Measurements from ENCODE around the gene NDUFAF8. TPM values are rescaled to one million over a fixed set of nuclear protein-coding genes. Genes with fewer than 3 reads are reported as not detected.

NDUFAF8 gene
- total RNA-seq, 6 experiments from 2014 or later = 15.7 to 35.9 (median 23.3) TPM

GRCh38 chr17:81209141-81209540 is 30.0 kb upstream of the NDUFAF8 start:
- ATAC-seq = no peak
- no peaks in the 10 kb centered on the region for H3K9me3 ChIP-seq
- no peak for DNase-seq
- 80% methylated on average over 1 of the region's 16 CpGs for WGBS (ENCODE audit: insufficient coverage, low coverage, low lambda C conversion rate, missing lambda C conversion rate)
- TF ChIP-seq, protein P1, sequence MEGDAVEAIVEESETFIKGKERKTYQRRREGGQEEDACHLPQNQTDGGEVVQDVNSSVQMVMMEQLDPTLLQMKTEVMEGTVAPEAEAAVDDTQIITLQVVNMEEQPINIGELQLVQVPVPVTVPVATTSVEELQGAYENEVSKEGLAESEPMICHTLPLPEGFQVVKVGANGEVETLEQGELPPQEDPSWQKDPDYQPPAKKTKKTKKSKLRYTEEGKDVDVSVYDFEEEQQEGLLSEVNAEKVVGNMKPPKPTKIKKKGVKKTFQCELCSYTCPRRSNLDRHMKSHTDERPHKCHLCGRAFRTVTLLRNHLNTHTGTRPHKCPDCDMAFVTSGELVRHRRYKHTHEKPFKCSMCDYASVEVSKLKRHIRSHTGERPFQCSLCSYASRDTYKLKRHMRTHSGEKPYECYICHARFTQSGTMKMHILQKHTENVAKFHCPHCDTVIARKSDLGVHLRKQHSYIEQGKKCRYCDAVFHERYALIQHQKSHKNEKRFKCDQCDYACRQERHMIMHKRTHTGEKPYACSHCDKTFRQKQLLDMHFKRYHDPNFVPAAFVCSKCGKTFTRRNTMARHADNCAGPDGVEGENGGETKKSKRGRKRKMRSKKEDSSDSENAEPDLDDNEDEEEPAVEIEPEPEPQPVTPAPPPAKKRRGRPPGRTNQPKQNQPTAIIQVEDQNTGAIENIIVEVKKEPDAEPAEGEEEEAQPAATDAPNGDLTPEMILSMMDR (IDR thresholded peaks at IDR 0.05) = no peak
- TF ChIP-seq POLR2A (IDR thresholded peaks at IDR 0.05) = no peak
- H3K27me3 ChIP-seq = no peaks in the 10 kb centered on the region
- H3K36me3 ChIP-seq = no peaks in the 10 kb centered on the region
- no peak overlapping the region for H3K4me3 ChIP-seq
- H3K4me1 ChIP-seq = no peaks in the 10 kb centered on the region
- H3K27ac ChIP-seq = no peak overlapping the region
- intact Hi-C loops (cut with DNase I) = no loop called here

- H3K4me1 ChIP-seq = no peaks in the 10 kb centered on the region
- TF ChIP-seq POLR2A (IDR thresholded peaks at IDR 0.05) = no peak
- TF ChIP-seq, protein P1 (IDR thresholded peaks at IDR 0.05) = no peak
- no peak for ATAC-seq
- H3K4me3 ChIP-seq = no peak overlapping the region
- 68% methylated on average over 10 of the region's 10 CpGs for WGBS (ENCODE audit: insufficient coverage, low coverage, low lambda C conversion rate, missing lambda C conversion rate)
- H3K27me3 ChIP-seq = no peaks in the 10 kb centered on the region
- no peak overlapping the region for H3K27ac ChIP-seq
- no peaks in the 10 kb centered on the region for H3K36me3 ChIP-seq
- no peak for DNase-seq
- no peaks in the 10 kb centered on the region for H3K9me3 ChIP-seq
- intact Hi-C loops (cut with DNase I) = no loop called here
Measured at GRCh38 chr17:81210466-81210865, 28.7 kb upstream of the NDUFAF8 start.

DNA sequence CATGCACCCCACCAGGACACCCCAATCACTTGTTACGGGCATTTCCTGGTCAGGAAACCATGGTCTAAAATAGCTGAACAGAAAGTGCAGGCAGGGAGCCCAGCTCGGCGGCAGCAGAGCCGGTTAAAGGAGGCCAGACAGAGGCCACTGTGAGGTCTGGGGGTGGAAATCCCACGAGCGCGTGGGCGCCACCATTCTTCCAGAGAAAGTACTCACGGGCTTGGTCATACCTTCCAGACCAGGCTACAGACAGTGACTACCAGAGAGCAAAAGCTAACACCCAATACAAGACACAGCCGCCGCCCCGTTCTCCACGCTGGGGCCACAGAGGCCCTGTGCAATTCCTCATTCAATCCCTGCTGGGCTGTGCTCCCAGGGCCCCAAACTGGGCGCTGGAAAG is 28.2 kb upstream of the NDUFAF8 start:
- H3K36me3 ChIP-seq = no peaks in the 10 kb centered on the region
- no peak overlapping the region for H3K4me3 ChIP-seq
- no peaks in the 10 kb centered on the region for H3K4me1 ChIP-seq
- no peak overlapping the region for H3K27ac ChIP-seq
- TF ChIP-seq, protein P1 (IDR thresholded peaks at IDR 0.05) = no peak
- TF ChIP-seq POLR2A (IDR thresholded peaks at IDR 0.05) = no peak
- no peaks in the 10 kb centered on the region for H3K9me3 ChIP-seq
- ATAC-seq (peak in 1 of 4 donors; percentile 23), DNase-seq (no peak)
- intact Hi-C loops (cut with DNase I) = no loop called here
- H3K27me3 ChIP-seq = no peaks in the 10 kb centered on the region
- whole genome bisulfite sequencing (ENCODE audit: insufficient coverage, low coverage, low lambda C conversion rate, missing lambda C conversion rate) = 48% methylated on average over 6 of the region's 14 CpGs

DNA sequence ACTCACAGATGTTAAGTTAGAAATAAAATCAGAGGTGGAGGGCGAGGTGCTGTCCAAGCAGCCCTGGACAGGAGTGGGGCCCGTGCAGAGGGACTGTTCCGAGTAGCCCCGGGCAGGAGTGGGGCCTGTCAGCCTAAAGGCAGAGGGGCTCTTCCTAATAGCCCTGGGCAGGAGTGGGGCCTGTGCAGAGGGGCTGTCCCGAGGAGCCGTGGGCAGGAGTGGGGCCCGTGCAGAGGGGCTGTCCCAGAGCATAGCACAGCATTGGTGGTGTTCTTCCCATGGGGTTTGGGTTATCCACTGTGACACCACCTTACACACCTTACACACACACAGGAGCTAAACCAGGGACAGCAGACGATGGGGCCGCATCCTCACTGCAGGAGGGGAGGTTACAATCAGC is 26.8 kb upstream of the NDUFAF8 start:
- ATAC-seq = peak in 2 of 4 donors; percentile 17 to 20

More for the DNA sequence above, 26.8 kb upstream of the NDUFAF8 start:
- H3K9me3 ChIP-seq = no peaks in the 10 kb centered on the region
- WGBS (ENCODE audit: insufficient coverage, low coverage, low lambda C conversion rate, missing lambda C conversion rate) = 96% methylated on average over 3 of the region's 9 CpGs
- H3K4me1 ChIP-seq = no peaks in the 10 kb centered on the region
- H3K27me3 ChIP-seq = no peaks in the 10 kb centered on the region
- no peak for DNase-seq
- intact Hi-C loops (cut with DNase I) = no loop called here
- no peak overlapping the region for H3K4me3 ChIP-seq
- no peak for TF ChIP-seq POLR2A (IDR thresholded peaks at IDR 0.05)
- TF ChIP-seq, protein P1 (IDR thresholded peaks at IDR 0.05) = no peak
- no peak overlapping the region for H3K27ac ChIP-seq
- no peaks in the 10 kb centered on the region for H3K36me3 ChIP-seq
